ENCODE measurements around the gene MMEL1.
"Not testable (repeated sequence)": the region's sequence is repeated elsewhere in the genome, so short reads cannot be mapped to it uniquely, and the experiment has no call there.

The MMEL1 gene

GRCh38 chr1:2632051-2632430 is 775 bp downstream of the MMEL1 start:
- no peaks in the 10 kb centered on the region for H3K4me1 ChIP-seq (ENCODE audit: control insufficient read depth, insufficient read depth, low read length)
- DNase-seq (ENCODE audit: low read depth), result no peak

GRCh38 chr1:2631136-2632050 is 1.4 kb downstream of the MMEL1 start:
- H3K9me3 ChIP-seq (ENCODE audit: control insufficient read depth, low read length), result no peaks in the 10 kb centered on the region
- H3K4me3 ChIP-seq (ENCODE audit: low read length), result no peak overlapping the region
- no peak overlapping the region for H3K9ac ChIP-seq (ENCODE audit: low read length)
- no peaks in the 10 kb centered on the region for H3K4me1 ChIP-seq (ENCODE audit: control insufficient read depth, insufficient read depth, low read length)
- no peak for DNase-seq (ENCODE audit: low read depth)
- H3K27me3 ChIP-seq (replicated peaks; ENCODE audit: control insufficient read depth, insufficient read depth, low read length), result peaks cover 34% of the 10 kb centered on the region
- H3K36me3 ChIP-seq (ENCODE audit: control insufficient read depth, insufficient read depth, low read length, severe bottlenecking), result no peaks in the 10 kb centered on the region

More at GRCh38 chr1:2632051-2632430, 775 bp downstream of the MMEL1 start:
- no peaks in the 10 kb centered on the region for H3K36me3 ChIP-seq (ENCODE audit: control insufficient read depth, insufficient read depth, low read length, severe bottlenecking)
- no peak overlapping the region for H3K9ac ChIP-seq (ENCODE audit: low read length)
- H3K4me3 ChIP-seq (ENCODE audit: low read length), result no peak overlapping the region
- H3K27me3 ChIP-seq (replicated peaks; ENCODE audit: control insufficient read depth, insufficient read depth, low read length), result peaks cover 31% of the 10 kb centered on the region
- peaks cover 5% of the 10 kb centered on the region for H3K9me3 ChIP-seq (ENCODE audit: control insufficient read depth, low read length)

- Histone ChIP-seq H3K9me3 (ENCODE audit: control insufficient read depth, low read length) (no peaks in the 10 kb centered on the region), H3K9ac (ENCODE audit: low read length) (no peak overlapping the region), H3K4me1 (ENCODE audit: control insufficient read depth, insufficient read depth, low read length) (no peaks in the 10 kb centered on the region), H3K36me3 (ENCODE audit: control insufficient read depth, insufficient read depth, low read length, severe bottlenecking) (no peaks in the 10 kb centered on the region), H3K4me3 (ENCODE audit: low read length) (no peak overlapping the region), H3K27me3 (replicated peaks; ENCODE audit: control insufficient read depth, insufficient read depth, low read length) (peaks cover 34% of the 10 kb centered on the region)
- no peak for DNase-seq (ENCODE audit: low read depth)
These were observed 2.2 kb downstream of the MMEL1 start for GRCh38 chr1:2630498-2631135.

GRCh38 chr1:2629627-2630497 is 3.0 kb downstream of the MMEL1 start:
- DNase-seq (ENCODE audit: low read depth), result no peak
- Histone ChIP-seq H3K27me3 (replicated peaks; ENCODE audit: control insufficient read depth, insufficient read depth, low read length) (peaks cover 40% of the 10 kb centered on the region), H3K9me3 (ENCODE audit: control insufficient read depth, low read length) (no peaks in the 10 kb centered on the region), H3K9ac (ENCODE audit: low read length) (no peak overlapping the region), H3K4me1 (ENCODE audit: control insufficient read depth, insufficient read depth, low read length) (no peaks in the 10 kb centered on the region), H3K36me3 (ENCODE audit: control insufficient read depth, insufficient read depth, low read length, severe bottlenecking) (no peaks in the 10 kb centered on the region), H3K4me3 (ENCODE audit: low read length) (no peak overlapping the region)

GRCh38 chr1:2628933-2629626 is 3.7 kb downstream of the MMEL1 start:
- H3K27me3 ChIP-seq (replicated peaks; ENCODE audit: control insufficient read depth, insufficient read depth, low read length), result peaks cover 42% of the 10 kb centered on the region
- no peaks in the 10 kb centered on the region for H3K36me3 ChIP-seq (ENCODE audit: control insufficient read depth, insufficient read depth, low read length, severe bottlenecking)
- no peak overlapping the region for H3K9ac ChIP-seq (ENCODE audit: low read length)
- no peak overlapping the region for H3K4me3 ChIP-seq (ENCODE audit: low read length)
- no peak for DNase-seq (ENCODE audit: low read depth)
- no peaks in the 10 kb centered on the region for H3K4me1 ChIP-seq (ENCODE audit: control insufficient read depth, insufficient read depth, low read length)
- H3K9me3 ChIP-seq (ENCODE audit: control insufficient read depth, low read length), result no peaks in the 10 kb centered on the region

- DNase-seq (ENCODE audit: low read depth), result no peak
- Histone ChIP-seq H3K4me3 (ENCODE audit: low read length) (no peak overlapping the region), H3K9ac (ENCODE audit: low read length) (no peak overlapping the region), H3K4me1 (ENCODE audit: control insufficient read depth, insufficient read depth, low read length) (no peaks in the 10 kb centered on the region), H3K9me3 (ENCODE audit: control insufficient read depth, low read length) (no peaks in the 10 kb centered on the region), H3K36me3 (ENCODE audit: control insufficient read depth, insufficient read depth, low read length, severe bottlenecking) (no peaks in the 10 kb centered on the region), H3K27me3 (replicated peaks; ENCODE audit: control insufficient read depth, insufficient read depth, low read length) (peaks cover 47% of the 10 kb centered on the region)
These were observed 4.5 kb downstream of the MMEL1 start for GRCh38 chr1:2628191-2628932.

- Histone ChIP-seq H3K36me3 (ENCODE audit: control insufficient read depth, insufficient read depth, low read length, severe bottlenecking) (no peaks in the 10 kb centered on the region), H3K9ac (ENCODE audit: low read length) (no peak overlapping the region), H3K27me3 (replicated peaks; ENCODE audit: control insufficient read depth, insufficient read depth, low read length) (peaks cover 44% of the 10 kb centered on the region), H3K9me3 (ENCODE audit: control insufficient read depth, low read length) (no peaks in the 10 kb centered on the region), H3K4me1 (ENCODE audit: control insufficient read depth, insufficient read depth, low read length) (no peaks in the 10 kb centered on the region), H3K4me3 (ENCODE audit: low read length) (no peak overlapping the region)
- no peak for DNase-seq (ENCODE audit: low read depth)
These were observed 5.1 kb downstream of the MMEL1 start for GRCh38 chr1:2627746-2628145.

GRCh38 chr1:2625748-2626147 is 7.1 kb downstream of the MMEL1 start:
- H3K4me3 ChIP-seq (ENCODE audit: low read length); H3K9ac ChIP-seq (ENCODE audit: low read length); DNase-seq (ENCODE audit: low read depth); H3K4me1 ChIP-seq (ENCODE audit: control insufficient read depth, insufficient read depth, low read length); H3K36me3 ChIP-seq (ENCODE audit: control insufficient read depth, insufficient read depth, low read length, severe bottlenecking): not testable (repeated sequence)
- H3K27me3 ChIP-seq (replicated peaks; ENCODE audit: control insufficient read depth, insufficient read depth, low read length), result peaks cover 43% of the 10 kb centered on the region
- H3K9me3 ChIP-seq (ENCODE audit: control insufficient read depth, low read length), result peaks cover 11% of the 10 kb centered on the region

GRCh38 chr1:2625311-2625710 is 7.5 kb downstream of the MMEL1 start:
- Histone ChIP-seq H3K9ac (ENCODE audit: low read length) (no peak overlapping the region), H3K4me1 (ENCODE audit: control insufficient read depth, insufficient read depth, low read length) (no peaks in the 10 kb centered on the region), H3K4me3 (ENCODE audit: low read length) (no peak overlapping the region), H3K27me3 (replicated peaks; ENCODE audit: control insufficient read depth, insufficient read depth, low read length) (peaks cover 43% of the 10 kb centered on the region), H3K36me3 (ENCODE audit: control insufficient read depth, insufficient read depth, low read length, severe bottlenecking) (no peaks in the 10 kb centered on the region), H3K9me3 (ENCODE audit: control insufficient read depth, low read length) (peaks cover 14% of the 10 kb centered on the region)
- no peak for DNase-seq (ENCODE audit: low read depth)

- no peak for DNase-seq (ENCODE audit: low read depth)
- Histone ChIP-seq H3K36me3 (ENCODE audit: control insufficient read depth, insufficient read depth, low read length, severe bottlenecking) (no peaks in the 10 kb centered on the region), H3K4me1 (ENCODE audit: control insufficient read depth, insufficient read depth, low read length) (no peaks in the 10 kb centered on the region), H3K4me3 (ENCODE audit: low read length) (no peak overlapping the region), H3K27me3 (replicated peaks; ENCODE audit: control insufficient read depth, insufficient read depth, low read length) (peaks cover 45% of the 10 kb centered on the region), H3K9ac (ENCODE audit: low read length) (no peak overlapping the region), H3K9me3 (ENCODE audit: control insufficient read depth, low read length) (peaks cover 19% of the 10 kb centered on the region)
These were observed 8.0 kb downstream of the MMEL1 start for GRCh38 chr1:2624735-2625300.
